Hippocampal formation (tissue), 2 donors: ENCODE data around the gene ATP6V0A1.
A peak's percentile ranks its signal among the peaks of the same experiment; 100 is the strongest.
"Not testable (repeated sequence)": the region's sequence is repeated elsewhere in the genome, so short reads cannot be mapped to it uniquely, and the experiment has no call there.

ENCODE experiments used
- DNase-seq, 2 donors: peaks; one replicate each; lab custom pipeline; 2025; lab: John Stamatoyannopoulos, UW

ATP6V0A1 gene

GRCh38 chr17:42436391-42436790, 22.3 kb upstream of the ATP6V0A1 start:
- no peak for DNase-seq

GRCh38 chr17:42438600-42439567, 19.8 kb upstream of the ATP6V0A1 start:
- DNase-seq = no peak

GRCh38 chr17:42441371-42442195, 17.1 kb upstream of the ATP6V0A1 start:
- no peak for DNase-seq

GRCh38 chr17:42442196-42442565, 16.5 kb upstream of the ATP6V0A1 start:
- DNase-seq = no peak

GRCh38 chr17:42449176-42449575, 9.5 kb upstream of the ATP6V0A1 start:
- DNase-seq = not testable (repeated sequence)

- not testable (repeated sequence) for DNase-seq
Measured at GRCh38 chr17:42449838-42450237, 8.8 kb upstream of the ATP6V0A1 start.

- DNase-seq = not testable (repeated sequence)
Measured at GRCh38 chr17:42451270-42451669, 7.4 kb upstream of the ATP6V0A1 start.

- DNase-seq = no peak
Measured at GRCh38 chr17:42453439-42453838, 5.2 kb upstream of the ATP6V0A1 start.

GRCh38 chr17:42454987-42455386, 3.7 kb upstream of the ATP6V0A1 start:
- not testable (repeated sequence) for DNase-seq

GRCh38 chr17:42456223-42457106, 2.2 kb upstream of the ATP6V0A1 start:
- no peak for DNase-seq

- DNase-seq = no peak
Measured at GRCh38 chr17:42457107-42457792, 1.4 kb upstream of the ATP6V0A1 start.

GRCh38 chr17:42459256-42459800, 650 bp downstream of the ATP6V0A1 start:
- peak; percentile 44 to 56 for DNase-seq

- peak in 1 of 2 donors; percentile 43 for DNase-seq
Measured at GRCh38 chr17:42459801-42460281, 1.2 kb downstream of the ATP6V0A1 start.

GRCh38 chr17:42460371-42460770, 1.7 kb downstream of the ATP6V0A1 start:
- no peak for DNase-seq

GRCh38 chr17:42463976-42464400, 5.3 kb downstream of the ATP6V0A1 start:
- DNase-seq = no peak

GRCh38 chr17:42467889-42468288, 9.2 kb downstream of the ATP6V0A1 start:
- DNase-seq = no peak

GRCh38 chr17:42472709-42473521, 14.2 kb downstream of the ATP6V0A1 start:
- DNase-seq = no peak

- no peak for DNase-seq
Measured at GRCh38 chr17:42474276-42474675, 15.6 kb downstream of the ATP6V0A1 start.

GRCh38 chr17:42475121-42475520, 16.4 kb downstream of the ATP6V0A1 start:
- no peak for DNase-seq

- DNase-seq = no peak
Measured at GRCh38 chr17:42475835-42476234, 17.2 kb downstream of the ATP6V0A1 start.
